ENCODE measurements around the gene NEAT1. TPM values are rescaled to one million over a fixed set of nuclear protein-coding genes. Genes with fewer than 3 reads are reported as not detected.
A peak's percentile ranks its signal among the peaks of the same experiment; 100 is the strongest.
"Not testable (repeated sequence)": the region's sequence is repeated elsewhere in the genome, so short reads cannot be mapped to it uniquely, and the experiment has no call there.

The NEAT1 gene
- polyA plus RNA-seq, 2 donors, result 536 to 1,203 TPM

- not testable (repeated sequence) for H3K36me3 ChIP-seq (ENCODE audit: control insufficient read depth in 2 of 2, insufficient read depth in 2 of 2, low read length in 1 of 2)
- 90 to 93% methylated on average over 6 of the region's 6 CpGs for WGBS, 2 donors
These were observed 44.7 kb downstream of the NEAT1 start for GRCh38 chr11:65467306-65467705.

GRCh38 chr11:65468874-65469333, 46.3 kb downstream of the NEAT1 start:
- peak overlapping the region in 1 of 2 donors; percentile 37 for H3K27ac ChIP-seq (ENCODE audit: low read depth in 2 of 2, low read length in 1 of 2)
- no peaks in the 10 kb centered on the region for H3K9me3 ChIP-seq (ENCODE audit: control insufficient read depth in 2 of 2, insufficient read depth in 1 of 2, low read depth in 1 of 2, low read length in 1 of 2)
- peaks cover 0 to 8% of the 10 kb centered on the region in 2 donors for H3K4me1 ChIP-seq (ENCODE audit: control insufficient read depth in 2 of 2, insufficient read depth in 2 of 2, low read length in 1 of 2)
- WGBS, 2 donors, result 15 to 16% methylated on average over 3 of the region's 3 CpGs
- H3K27me3 ChIP-seq (ENCODE audit: control insufficient read depth in 1 of 2, insufficient read depth in 2 of 2, low read length in 2 of 2), result no peaks in the 10 kb centered on the region
- no peak overlapping the region for H3K4me3 ChIP-seq (ENCODE audit: low read depth in 1 of 2, low read length in 2 of 2)
- H3K36me3 ChIP-seq (ENCODE audit: control insufficient read depth in 2 of 2, insufficient read depth in 2 of 2, low read length in 1 of 2), result no peaks in the 10 kb centered on the region

More at GRCh38 chr11:65467306-65467705, 44.7 kb downstream of the NEAT1 start:
- not testable (repeated sequence) for H3K4me3 ChIP-seq (ENCODE audit: low read depth in 1 of 2, low read length in 2 of 2); H3K27me3 ChIP-seq (ENCODE audit: control insufficient read depth in 1 of 2, insufficient read depth in 2 of 2, low read length in 2 of 2); H3K4me1 ChIP-seq (ENCODE audit: control insufficient read depth in 2 of 2, insufficient read depth in 2 of 2, low read length in 1 of 2); H3K27ac ChIP-seq (ENCODE audit: low read depth in 2 of 2, low read length in 1 of 2); H3K9me3 ChIP-seq (ENCODE audit: control insufficient read depth in 2 of 2, insufficient read depth in 1 of 2, low read depth in 1 of 2, low read length in 1 of 2)

GRCh38 chr11:65470433-65471049, 47.9 kb downstream of the NEAT1 start:
- peak overlapping the region; percentile 90 to 99 for H3K27ac ChIP-seq (ENCODE audit: low read depth in 2 of 2, low read length in 1 of 2)
- no peaks in the 10 kb centered on the region for H3K9me3 ChIP-seq (ENCODE audit: control insufficient read depth in 2 of 2, insufficient read depth in 1 of 2, low read depth in 1 of 2, low read length in 1 of 2)
- 80% methylated on average over 8 of the region's 8 CpGs for WGBS, 2 donors
- H3K4me3 ChIP-seq (ENCODE audit: low read depth in 1 of 2, low read length in 2 of 2), result no peak overlapping the region
- no peaks in the 10 kb centered on the region for H3K36me3 ChIP-seq (ENCODE audit: control insufficient read depth in 2 of 2, insufficient read depth in 2 of 2, low read length in 1 of 2)
- peaks cover 0 to 8% of the 10 kb centered on the region in 2 donors for H3K4me1 ChIP-seq (ENCODE audit: control insufficient read depth in 2 of 2, insufficient read depth in 2 of 2, low read length in 1 of 2)
- H3K27me3 ChIP-seq (ENCODE audit: control insufficient read depth in 1 of 2, insufficient read depth in 2 of 2, low read length in 2 of 2), result no peaks in the 10 kb centered on the region

GRCh38 chr11:65471447-65471891, 48.9 kb downstream of the NEAT1 start:
- H3K9me3 ChIP-seq (ENCODE audit: control insufficient read depth in 2 of 2, insufficient read depth in 1 of 2, low read depth in 1 of 2, low read length in 1 of 2), result no peaks in the 10 kb centered on the region
- peak overlapping the region; percentile 90 to 99 for H3K27ac ChIP-seq (ENCODE audit: low read depth in 2 of 2, low read length in 1 of 2)
- no peaks in the 10 kb centered on the region for H3K36me3 ChIP-seq (ENCODE audit: control insufficient read depth in 2 of 2, insufficient read depth in 2 of 2, low read length in 1 of 2)
- peaks cover 0 to 11% of the 10 kb centered on the region in 2 donors for H3K4me1 ChIP-seq (ENCODE audit: control insufficient read depth in 2 of 2, insufficient read depth in 2 of 2, low read length in 1 of 2)
- no peaks in the 10 kb centered on the region for H3K27me3 ChIP-seq (ENCODE audit: control insufficient read depth in 1 of 2, insufficient read depth in 2 of 2, low read length in 2 of 2)
- 34 to 39% methylated on average over 8 of the region's 8 CpGs for WGBS, 2 donors
- H3K4me3 ChIP-seq (ENCODE audit: low read depth in 1 of 2, low read length in 2 of 2), result peak overlapping the region; percentile 0 to 27

GRCh38 chr11:65472588-65473277, 50.1 kb downstream of the NEAT1 start:
- H3K4me1 ChIP-seq (ENCODE audit: control insufficient read depth in 2 of 2, insufficient read depth in 2 of 2, low read length in 1 of 2), result peaks cover 0 to 12% of the 10 kb centered on the region in 2 donors
- H3K4me3 ChIP-seq (ENCODE audit: low read depth in 1 of 2, low read length in 2 of 2); H3K27me3 ChIP-seq (ENCODE audit: control insufficient read depth in 1 of 2, insufficient read depth in 2 of 2, low read length in 2 of 2); H3K36me3 ChIP-seq (ENCODE audit: control insufficient read depth in 2 of 2, insufficient read depth in 2 of 2, low read length in 1 of 2); H3K9me3 ChIP-seq (ENCODE audit: control insufficient read depth in 2 of 2, insufficient read depth in 1 of 2, low read depth in 1 of 2, low read length in 1 of 2): not testable (repeated sequence)
- WGBS, 2 donors, result 79% methylated on average over 14 of the region's 14 CpGs
- peak overlapping the region; percentile 90 to 99 for H3K27ac ChIP-seq (ENCODE audit: low read depth in 2 of 2, low read length in 1 of 2)

GRCh38 chr11:65473278-65473860, 50.8 kb downstream of the NEAT1 start:
- Histone ChIP-seq H3K27ac (ENCODE audit: low read depth in 2 of 2, low read length in 1 of 2) (peak overlapping the region in 1 of 2 donors; percentile 99), H3K36me3 (ENCODE audit: control insufficient read depth in 2 of 2, insufficient read depth in 2 of 2, low read length in 1 of 2) (no peaks in the 10 kb centered on the region), H3K4me3 (ENCODE audit: low read depth in 1 of 2, low read length in 2 of 2) (no peak overlapping the region), H3K4me1 (ENCODE audit: control insufficient read depth in 2 of 2, insufficient read depth in 2 of 2, low read length in 1 of 2) (peaks cover 0 to 12% of the 10 kb centered on the region in 2 donors), H3K9me3 (ENCODE audit: control insufficient read depth in 2 of 2, insufficient read depth in 1 of 2, low read depth in 1 of 2, low read length in 1 of 2) (no peaks in the 10 kb centered on the region), H3K27me3 (ENCODE audit: control insufficient read depth in 1 of 2, insufficient read depth in 2 of 2, low read length in 2 of 2) (no peaks in the 10 kb centered on the region)
- WGBS, 2 donors, result 89 to 90% methylated on average over 7 of the region's 7 CpGs

- H3K27ac ChIP-seq (ENCODE audit: low read depth in 2 of 2, low read length in 1 of 2), result peak overlapping the region; percentile 61 to 69
- H3K27me3 ChIP-seq (ENCODE audit: control insufficient read depth in 1 of 2, insufficient read depth in 2 of 2, low read length in 2 of 2), result no peaks in the 10 kb centered on the region
- H3K4me3 ChIP-seq (ENCODE audit: low read depth in 1 of 2, low read length in 2 of 2), result no peak overlapping the region
- H3K4me1 ChIP-seq (ENCODE audit: control insufficient read depth in 2 of 2, insufficient read depth in 2 of 2, low read length in 1 of 2), result peaks cover 0 to 20% of the 10 kb centered on the region in 2 donors
- WGBS, 2 donors, result 70 to 82% methylated on average over 3 of the region's 3 CpGs
- H3K9me3 ChIP-seq (ENCODE audit: control insufficient read depth in 2 of 2, insufficient read depth in 1 of 2, low read depth in 1 of 2, low read length in 1 of 2), result no peaks in the 10 kb centered on the region
- no peaks in the 10 kb centered on the region for H3K36me3 ChIP-seq (ENCODE audit: control insufficient read depth in 2 of 2, insufficient read depth in 2 of 2, low read length in 1 of 2)
These were observed 52.3 kb downstream of the NEAT1 start for GRCh38 chr11:65474864-65475263.

- Histone ChIP-seq H3K36me3 (ENCODE audit: control insufficient read depth in 2 of 2, insufficient read depth in 2 of 2, low read length in 1 of 2) (no peaks in the 10 kb centered on the region), H3K27me3 (ENCODE audit: control insufficient read depth in 1 of 2, insufficient read depth in 2 of 2, low read length in 2 of 2) (no peaks in the 10 kb centered on the region), H3K27ac (ENCODE audit: low read depth in 2 of 2, low read length in 1 of 2) (peak overlapping the region; percentile 98 to 100), H3K4me3 (ENCODE audit: low read depth in 1 of 2, low read length in 2 of 2) (peak overlapping the region; percentile 81 to 90), H3K9me3 (ENCODE audit: control insufficient read depth in 2 of 2, insufficient read depth in 1 of 2, low read depth in 1 of 2, low read length in 1 of 2) (no peaks in the 10 kb centered on the region), H3K4me1 (ENCODE audit: control insufficient read depth in 2 of 2, insufficient read depth in 2 of 2, low read length in 1 of 2) (peaks cover 0 to 14% of the 10 kb centered on the region in 2 donors)
- 9 to 12% methylated on average over 10 of the region's 10 CpGs for WGBS, 2 donors
These were observed 54.1 kb downstream of the NEAT1 start for GRCh38 chr11:65476632-65477148.

GRCh38 chr11:65477149-65477965, 54.8 kb downstream of the NEAT1 start:
- peak overlapping the region; percentile 81 to 90 for H3K4me3 ChIP-seq (ENCODE audit: low read depth in 1 of 2, low read length in 2 of 2)
- H3K4me1 ChIP-seq (ENCODE audit: control insufficient read depth in 2 of 2, insufficient read depth in 2 of 2, low read length in 1 of 2), result peaks cover 0 to 12% of the 10 kb centered on the region in 2 donors
- H3K27me3 ChIP-seq (ENCODE audit: control insufficient read depth in 1 of 2, insufficient read depth in 2 of 2, low read length in 2 of 2), result no peaks in the 10 kb centered on the region
- H3K9me3 ChIP-seq (ENCODE audit: control insufficient read depth in 2 of 2, insufficient read depth in 1 of 2, low read depth in 1 of 2, low read length in 1 of 2), result no peaks in the 10 kb centered on the region
- peak overlapping the region; percentile 98 to 100 for H3K27ac ChIP-seq (ENCODE audit: low read depth in 2 of 2, low read length in 1 of 2)
- 1% methylated on average over 60 of the region's 60 CpGs for WGBS, 2 donors
- no peaks in the 10 kb centered on the region for H3K36me3 ChIP-seq (ENCODE audit: control insufficient read depth in 2 of 2, insufficient read depth in 2 of 2, low read length in 1 of 2)

All from esophagus (tissue), 2 donors.